ENCODE results near the gene DVL2.

DVL2 gene

DNA sequence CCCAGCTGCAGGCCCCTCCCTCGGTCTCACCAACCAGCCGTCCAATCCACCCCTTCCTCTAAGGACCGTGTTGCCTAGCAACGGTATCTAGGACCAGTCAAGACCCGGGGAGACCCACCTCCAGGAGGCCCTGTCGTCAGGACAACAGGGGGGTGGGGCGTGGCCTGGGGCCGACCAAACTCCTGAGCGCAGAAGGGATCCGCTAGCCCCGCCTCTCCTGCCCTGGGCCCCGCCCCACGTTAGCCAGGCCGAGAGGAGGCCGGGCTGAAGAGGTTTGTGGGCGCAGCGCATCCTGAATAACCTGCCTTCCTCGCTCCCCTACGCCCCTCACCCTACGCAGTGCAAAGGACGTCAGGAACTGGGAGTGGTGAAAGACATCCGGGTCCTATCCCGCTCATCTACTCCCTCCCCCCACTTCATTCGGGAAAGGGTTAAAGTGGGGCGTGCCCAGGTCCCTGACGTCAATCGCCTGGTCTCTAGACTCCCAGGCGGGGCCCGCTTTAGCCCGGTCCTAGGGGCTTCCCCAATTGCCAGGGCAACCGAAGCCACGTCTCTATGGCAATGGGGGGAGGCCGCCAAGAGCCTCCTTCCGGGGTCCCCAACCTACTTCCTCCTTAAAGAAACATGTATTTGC is 29.4 kb downstream of the DVL2 start (continued):
- no peak for TF ChIP-seq ZNF514 (tag by site-specific recombination; IDR thresholded peaks at IDR 0.05)
- TF ChIP-seq MEIS1 (CRISPR knock-in tag; IDR thresholded peaks at IDR 0.05; ENCODE audit: borderline replicate concordance), result no peak
- peak; percentile 84 for TF ChIP-seq MYNN (tag by site-specific recombination; IDR thresholded peaks at IDR 0.05; ENCODE audit: borderline replicate concordance)
- TF ChIP-seq, protein P1, sequence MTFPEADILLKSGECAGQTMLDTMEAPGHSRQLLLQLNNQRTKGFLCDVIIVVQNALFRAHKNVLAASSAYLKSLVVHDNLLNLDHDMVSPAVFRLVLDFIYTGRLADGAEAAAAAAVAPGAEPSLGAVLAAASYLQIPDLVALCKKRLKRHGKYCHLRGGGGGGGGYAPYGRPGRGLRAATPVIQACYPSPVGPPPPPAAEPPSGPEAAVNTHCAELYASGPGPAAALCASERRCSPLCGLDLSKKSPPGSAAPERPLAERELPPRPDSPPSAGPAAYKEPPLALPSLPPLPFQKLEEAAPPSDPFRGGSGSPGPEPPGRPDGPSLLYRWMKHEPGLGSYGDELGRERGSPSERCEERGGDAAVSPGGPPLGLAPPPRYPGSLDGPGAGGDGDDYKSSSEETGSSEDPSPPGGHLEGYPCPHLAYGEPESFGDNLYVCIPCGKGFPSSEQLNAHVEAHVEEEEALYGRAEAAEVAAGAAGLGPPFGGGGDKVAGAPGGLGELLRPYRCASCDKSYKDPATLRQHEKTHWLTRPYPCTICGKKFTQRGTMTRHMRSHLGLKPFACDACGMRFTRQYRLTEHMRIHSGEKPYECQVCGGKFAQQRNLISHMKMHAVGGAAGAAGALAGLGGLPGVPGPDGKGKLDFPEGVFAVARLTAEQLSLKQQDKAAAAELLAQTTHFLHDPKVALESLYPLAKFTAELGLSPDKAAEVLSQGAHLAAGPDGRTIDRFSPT (tag by site-specific recombination; IDR thresholded peaks at IDR 0.05), result no peak
- no peak for TF ChIP-seq ZNF175 (tag by site-specific recombination; IDR thresholded peaks at IDR 0.05)
- TF ChIP-seq KLF10 (tag by site-specific recombination; IDR thresholded peaks at IDR 0.05), result peak; percentile 64; the same call in 1 of the 2 replicates
- no peak for TF ChIP-seq MZF1 (tag by site-specific recombination; IDR thresholded peaks at IDR 0.05; ENCODE audit: borderline replicate concordance)
- no peak for TF ChIP-seq SALL2 (tag by site-specific recombination; IDR thresholded peaks at IDR 0.05; ENCODE audit: borderline replicate concordance)
- no peak for TF ChIP-seq KLF7 (tag by site-specific recombination; IDR thresholded peaks at IDR 0.05; ENCODE audit: borderline replicate concordance)

DNA sequence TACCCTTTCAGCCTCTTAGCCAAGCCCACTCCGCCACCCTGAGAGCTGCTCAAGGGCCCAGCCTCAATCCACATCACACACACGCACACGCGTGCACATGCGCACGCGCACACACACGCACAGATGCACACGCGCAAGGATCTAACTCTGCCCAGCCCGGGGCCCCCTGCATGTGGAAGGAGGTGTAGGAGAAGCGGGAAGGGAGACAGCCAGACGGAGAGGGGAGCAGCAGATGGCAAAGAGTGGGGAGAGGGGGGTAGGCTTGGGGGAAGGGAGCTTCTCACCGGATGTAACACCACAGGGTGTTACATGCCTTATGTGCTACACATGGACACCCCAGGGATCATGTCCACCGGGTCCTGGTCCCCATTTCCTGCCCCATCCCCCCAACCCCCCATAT is 30.0 kb downstream of the DVL2 start:
- no peaks in the 10 kb centered on the region for H3K9me3 ChIP-seq (ENCODE audit: control insufficient read depth, insufficient read depth, low read depth, low read length)
- H3K27ac ChIP-seq (ENCODE audit: extremely low read depth, low read depth, low read length), result no peak overlapping the region
- ChIA-PET CTCF (interaction anchor here (0.6 to 1.3 kb wide), 3 partner anchors 159 to 867 kb away, joined by 3 to 4 read pairs (median 4); no protein-coding TSS in a partner anchor), POLR2A (no interaction called here)
- TF ChIP-seq ZFP3 (tag by site-specific recombination; IDR thresholded peaks at IDR 0.05; ENCODE audit: low read depth) (no peak), EGR2 (tag by site-specific recombination; IDR thresholded peaks at IDR 0.05; ENCODE audit: low read depth) (no peak), ZNF133 (tag by site-specific recombination; IDR thresholded peaks at IDR 0.05) (no peak), SALL2 (tag by site-specific recombination; IDR thresholded peaks at IDR 0.05; ENCODE audit: borderline replicate concordance) (no peak), ZNF529 (tag by site-specific recombination; IDR thresholded peaks at IDR 0.05; ENCODE audit: insufficient replicate concordance) (no peak), ZNF423 (tag by site-specific recombination; IDR thresholded peaks at IDR 0.05) (no peak), ZNF600 (tag by site-specific recombination; IDR thresholded peaks at IDR 0.05) (no peak), GLIS2 (tag by site-specific recombination; IDR thresholded peaks at IDR 0.05) (no peak), ZNF341 (tag by site-specific recombination; IDR thresholded peaks at IDR 0.05; ENCODE audit: low read depth) (no peak), ZNF561 (tag by site-specific recombination; IDR thresholded peaks at IDR 0.05; ENCODE audit: borderline replicate concordance) (no peak), ZNF37A (tag by site-specific recombination; IDR thresholded peaks at IDR 0.05) (no peak)
- TF ChIP-seq, protein P2, sequence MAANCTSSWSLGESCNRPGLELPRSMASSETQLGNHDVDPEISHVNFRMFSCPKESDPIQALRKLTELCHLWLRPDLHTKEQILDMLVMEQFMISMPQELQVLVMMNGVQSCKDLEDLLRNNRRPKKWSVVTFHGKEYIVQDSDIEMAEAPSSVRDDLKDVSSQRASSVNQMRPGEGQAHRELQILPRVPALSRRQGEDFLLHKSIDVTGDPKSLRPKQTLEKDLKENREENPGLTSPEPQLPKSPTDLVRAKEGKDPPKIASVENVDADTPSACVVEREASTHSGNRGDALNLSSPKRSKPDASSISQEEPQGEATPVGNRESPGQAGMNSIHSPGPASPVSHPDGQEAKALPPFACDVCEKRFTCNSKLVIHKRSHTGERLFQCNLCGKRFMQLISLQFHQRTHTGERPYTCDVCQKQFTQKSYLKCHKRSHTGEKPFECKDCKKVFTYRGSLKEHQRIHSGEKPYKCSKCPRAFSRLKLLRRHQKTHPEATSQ (tag by site-specific recombination; IDR thresholded peaks at IDR 0.05), result no peak
- peaks cover 14 to 31% of the 10 kb centered on the region in 2 experiments for H3K36me3 ChIP-seq (ENCODE audit: control insufficient read depth in 2 of 2, insufficient read depth in 1 of 2, low read length in 2 of 2)
- H3K4me1 ChIP-seq (ENCODE audit: control insufficient read depth, insufficient read depth, low read length), result peaks cover 3% of the 10 kb centered on the region; the same call in 1 of the 2 replicates
- no peak overlapping the region for H3K4me3 ChIP-seq (ENCODE audit: low read depth, low read length)

DNA sequence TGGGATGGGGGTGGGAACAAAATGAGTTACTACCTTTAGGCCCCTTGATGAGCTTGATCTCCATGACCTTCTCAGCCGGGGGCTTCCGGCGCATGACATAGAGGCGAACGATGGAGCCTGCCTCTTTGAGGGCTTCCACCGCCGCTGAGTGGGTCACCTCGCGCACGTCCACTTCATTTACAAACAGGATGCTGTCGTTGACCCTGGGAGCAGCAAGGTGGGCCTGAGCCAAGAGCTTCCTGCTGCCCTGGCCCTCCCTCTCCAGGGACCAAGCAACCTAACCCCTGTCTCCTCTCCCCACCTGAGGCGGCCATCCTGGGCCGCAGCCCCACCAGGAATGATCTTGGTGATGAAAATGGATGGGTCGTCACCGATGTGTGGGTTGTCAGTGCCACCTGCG is 30.9 kb downstream of the DVL2 start:
- H3K9me3 ChIP-seq (ENCODE audit: control insufficient read depth, insufficient read depth, low read depth, low read length), result no peaks in the 10 kb centered on the region
- no peak overlapping the region for H3K4me3 ChIP-seq (ENCODE audit: low read depth, low read length)
- peaks cover 14 to 31% of the 10 kb centered on the region in 2 experiments for H3K36me3 ChIP-seq (ENCODE audit: control insufficient read depth in 2 of 2, insufficient read depth in 1 of 2, low read length in 2 of 2)
- ChIA-PET POLR2A (no interaction called here), CTCF (interaction anchor here (0.6 to 1.3 kb wide), 2 partner anchors 66 to 158 kb away, joined by 3 to 4 read pairs; no protein-coding TSS in a partner anchor)
- TF ChIP-seq ZBTB48 (tag by site-specific recombination; IDR thresholded peaks at IDR 0.05) (no peak), ZNF16 (tag by site-specific recombination; IDR thresholded peaks at IDR 0.05; ENCODE audit: low read depth) (no peak)
- H3K27ac ChIP-seq (ENCODE audit: extremely low read depth, low read depth, low read length), result no peak overlapping the region
- peaks cover 3% of the 10 kb centered on the region; the same call in 1 of the 2 replicates for H3K4me1 ChIP-seq (ENCODE audit: control insufficient read depth, insufficient read depth, low read length)

All from HEK293 (cell line).